ENCODE results near the gene NRG3.
A peak's percentile ranks its signal among the peaks of the same experiment; 100 is the strongest.

The NRG3 gene

DNA sequence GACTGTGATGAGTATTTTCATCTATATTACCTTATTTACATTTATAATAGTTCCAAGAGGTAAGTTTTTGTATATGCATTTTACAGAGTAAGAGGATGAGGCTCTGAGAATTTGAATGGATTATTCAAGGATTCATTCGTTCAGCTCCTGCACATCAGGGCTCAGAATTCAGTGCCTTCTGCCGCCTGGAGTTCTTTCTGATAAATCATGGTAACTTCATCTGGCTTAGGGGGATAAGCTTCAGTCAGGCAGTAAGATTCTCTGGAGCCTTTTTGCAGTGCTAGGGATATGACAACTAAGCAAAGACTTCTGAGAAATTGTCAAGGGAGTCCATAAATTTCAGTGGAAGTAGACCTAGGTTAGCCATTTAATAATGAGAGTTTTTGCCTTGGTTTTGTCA is 668.6 kb downstream of the NRG3 start:
- Mint-ChIP-seq H3K4me1 (no peaks in the 10 kb centered on the region), H3K36me3 (ENCODE audit: low read depth) (no peaks in the 10 kb centered on the region), H3K4me3 (no peak overlapping the region), H3K27me3 (ENCODE audit: low read depth) (no peaks in the 10 kb centered on the region), H3K9me3 (no peaks in the 10 kb centered on the region), H3K27ac (no peak overlapping the region)
- TF ChIP-seq, protein P1, sequence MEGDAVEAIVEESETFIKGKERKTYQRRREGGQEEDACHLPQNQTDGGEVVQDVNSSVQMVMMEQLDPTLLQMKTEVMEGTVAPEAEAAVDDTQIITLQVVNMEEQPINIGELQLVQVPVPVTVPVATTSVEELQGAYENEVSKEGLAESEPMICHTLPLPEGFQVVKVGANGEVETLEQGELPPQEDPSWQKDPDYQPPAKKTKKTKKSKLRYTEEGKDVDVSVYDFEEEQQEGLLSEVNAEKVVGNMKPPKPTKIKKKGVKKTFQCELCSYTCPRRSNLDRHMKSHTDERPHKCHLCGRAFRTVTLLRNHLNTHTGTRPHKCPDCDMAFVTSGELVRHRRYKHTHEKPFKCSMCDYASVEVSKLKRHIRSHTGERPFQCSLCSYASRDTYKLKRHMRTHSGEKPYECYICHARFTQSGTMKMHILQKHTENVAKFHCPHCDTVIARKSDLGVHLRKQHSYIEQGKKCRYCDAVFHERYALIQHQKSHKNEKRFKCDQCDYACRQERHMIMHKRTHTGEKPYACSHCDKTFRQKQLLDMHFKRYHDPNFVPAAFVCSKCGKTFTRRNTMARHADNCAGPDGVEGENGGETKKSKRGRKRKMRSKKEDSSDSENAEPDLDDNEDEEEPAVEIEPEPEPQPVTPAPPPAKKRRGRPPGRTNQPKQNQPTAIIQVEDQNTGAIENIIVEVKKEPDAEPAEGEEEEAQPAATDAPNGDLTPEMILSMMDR (IDR thresholded peaks at IDR 0.05; ENCODE audit: unreplicated experiment in 3 of 3), result no peak

DNA sequence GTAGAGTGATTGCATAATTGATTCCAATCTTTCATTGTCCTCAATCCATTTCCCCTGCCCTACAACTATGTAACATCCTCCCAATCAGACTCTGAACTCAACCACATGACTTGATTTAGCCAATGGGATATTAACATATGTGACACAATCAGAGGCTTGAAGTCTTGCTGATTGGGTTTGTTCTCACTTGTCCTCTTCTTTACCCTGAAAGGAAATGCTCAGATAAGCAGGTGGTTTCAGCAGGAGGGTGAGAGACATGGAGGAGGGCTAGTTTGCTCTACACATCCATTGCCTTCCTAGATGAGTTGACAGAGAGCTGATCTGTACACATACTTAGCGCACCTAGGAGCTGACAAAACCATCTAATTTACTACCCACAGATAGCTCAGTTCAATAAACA is 669.4 kb downstream of the NRG3 start:
- Mint-ChIP-seq H3K27me3 (ENCODE audit: low read depth) (no peaks in the 10 kb centered on the region), H3K4me1 (no peaks in the 10 kb centered on the region), H3K4me3 (no peak overlapping the region), H3K27ac (no peak overlapping the region), H3K36me3 (ENCODE audit: low read depth) (no peaks in the 10 kb centered on the region), H3K9me3 (no peaks in the 10 kb centered on the region)
- TF ChIP-seq, protein P1 (IDR thresholded peaks at IDR 0.05; ENCODE audit: unreplicated experiment in 3 of 3), result no peak

DNA sequence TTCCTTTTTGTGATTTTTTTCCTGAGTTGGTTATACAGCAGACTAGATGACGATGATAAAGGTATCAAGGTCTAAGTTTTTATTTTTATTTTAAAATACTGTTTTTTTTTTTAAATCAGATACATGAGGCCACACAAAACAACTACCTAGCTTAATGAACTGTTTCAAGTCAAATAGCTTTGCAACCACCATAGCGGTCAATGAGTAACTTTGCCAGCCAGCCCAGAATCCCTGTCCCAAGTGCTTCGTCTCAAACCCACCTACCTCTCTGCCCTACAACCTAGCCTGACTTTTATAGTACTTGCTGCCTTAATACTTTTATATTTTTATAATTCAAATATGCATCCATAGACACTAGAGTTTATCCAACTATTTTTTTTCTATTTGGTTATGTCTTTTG is 676.5 kb downstream of the NRG3 start:
- H3K9me3 Mint-ChIP-seq, result no peaks in the 10 kb centered on the region

DNA sequence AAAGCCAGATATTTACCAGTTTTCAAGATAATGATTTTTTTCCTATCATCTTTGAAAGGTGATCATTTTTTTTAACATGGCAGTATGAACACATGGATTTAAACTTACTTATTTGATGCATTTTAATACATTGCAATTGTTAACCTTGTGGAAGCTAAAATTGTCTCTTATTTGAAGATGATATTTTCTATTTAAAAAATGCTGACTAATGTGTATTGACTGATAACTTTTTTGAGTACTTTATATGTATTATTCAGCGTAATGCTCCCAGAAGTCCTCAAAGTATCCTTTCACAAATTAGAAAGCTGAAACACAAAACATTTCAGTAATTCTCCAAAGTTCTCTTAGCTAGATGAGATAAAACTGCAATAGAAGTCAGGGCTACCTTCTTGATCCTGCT is 677.3 kb downstream of the NRG3 start:
- H3K9me3 Mint-ChIP-seq, result no peaks in the 10 kb centered on the region
- no peaks in the 10 kb centered on the region for H3K27me3 Mint-ChIP-seq (ENCODE audit: low read depth)
- TF ChIP-seq, protein P1 (IDR thresholded peaks at IDR 0.05; ENCODE audit: unreplicated experiment in 3 of 3), result no peak
- peaks cover 7% of the 10 kb centered on the region for H3K4me1 Mint-ChIP-seq
- no peaks in the 10 kb centered on the region for H3K36me3 Mint-ChIP-seq (ENCODE audit: low read depth)
- peak overlapping the region in 1 of 3 experiments; percentile 83 for H3K27ac Mint-ChIP-seq
- H3K4me3 Mint-ChIP-seq, result no peak overlapping the region

More for the DNA sequence above, 676.5 kb downstream of the NRG3 start:
- Mint-ChIP-seq H3K4me3 (no peak overlapping the region), H3K36me3 (ENCODE audit: low read depth) (no peaks in the 10 kb centered on the region), H3K27me3 (ENCODE audit: low read depth) (no peaks in the 10 kb centered on the region), H3K4me1 (peaks cover 7% of the 10 kb centered on the region), H3K27ac (peak overlapping the region; percentile 69 to 83 (median 77))
- TF ChIP-seq, protein P1 (IDR thresholded peaks at IDR 0.05; ENCODE audit: unreplicated experiment in 3 of 3), result no peak

DNA sequence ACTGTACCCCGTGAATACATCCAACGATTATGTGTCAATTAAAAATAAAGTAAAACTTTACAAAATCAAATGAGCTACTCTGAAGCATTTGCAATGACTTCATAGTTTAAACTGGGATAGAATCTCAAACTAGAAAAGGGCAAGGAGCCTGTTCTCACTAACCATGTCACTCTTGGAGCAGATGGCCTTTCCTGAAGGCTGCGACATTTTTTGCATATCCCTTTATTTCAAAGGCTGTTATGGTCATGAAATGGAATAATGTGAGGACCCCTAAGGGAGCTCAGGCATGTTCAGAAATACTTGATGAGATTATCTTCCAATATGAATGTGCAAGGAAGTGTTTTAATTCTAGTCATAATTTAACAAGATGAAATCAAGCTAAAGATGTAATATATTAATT is 679.4 kb downstream of the NRG3 start:
- H3K36me3 Mint-ChIP-seq (ENCODE audit: low read depth), result no peaks in the 10 kb centered on the region
- H3K27me3 Mint-ChIP-seq (ENCODE audit: low read depth), result no peaks in the 10 kb centered on the region
- H3K4me1 Mint-ChIP-seq, result peaks cover 7% of the 10 kb centered on the region
- TF ChIP-seq, protein P1 (IDR thresholded peaks at IDR 0.05; ENCODE audit: unreplicated experiment in 3 of 3), result no peak
- no peaks in the 10 kb centered on the region for H3K9me3 Mint-ChIP-seq
- H3K27ac Mint-ChIP-seq, result no peak overlapping the region
- no peak overlapping the region for H3K4me3 Mint-ChIP-seq

DNA sequence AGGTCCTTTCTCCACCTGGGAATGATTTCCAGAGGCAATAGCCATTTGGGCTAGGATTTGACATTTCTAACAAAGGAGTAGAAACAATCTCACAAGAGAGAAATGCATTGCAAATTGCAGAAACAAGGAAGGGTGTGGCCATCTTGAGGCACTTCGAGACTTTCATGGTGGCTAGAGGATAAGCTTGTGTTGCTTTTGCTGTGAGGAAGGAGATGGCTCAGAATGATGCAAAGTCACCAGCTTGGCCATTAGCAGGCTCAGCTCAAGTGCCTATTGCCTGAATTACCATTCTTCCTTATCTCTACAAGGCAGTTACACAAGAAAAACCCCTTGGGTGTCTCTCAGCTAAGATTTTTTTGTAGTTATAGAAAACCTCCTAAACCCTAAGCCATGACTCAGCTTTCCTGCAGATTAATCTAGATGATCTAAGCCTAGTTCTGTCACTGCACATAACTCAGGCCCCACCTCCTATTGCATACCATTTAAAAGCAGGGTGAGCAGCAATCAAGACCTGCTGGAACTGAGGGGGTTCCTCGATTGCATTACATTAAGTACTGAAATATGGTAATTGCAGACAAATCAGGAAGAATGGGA is 683.1 kb downstream of the NRG3 start:
- no peaks in the 10 kb centered on the region for H3K4me1 Mint-ChIP-seq
- no peak overlapping the region for H3K4me3 Mint-ChIP-seq
- H3K36me3 Mint-ChIP-seq (ENCODE audit: low read depth), result no peaks in the 10 kb centered on the region
- no peaks in the 10 kb centered on the region for H3K9me3 Mint-ChIP-seq
- no peaks in the 10 kb centered on the region for H3K27me3 Mint-ChIP-seq (ENCODE audit: low read depth)
- H3K27ac Mint-ChIP-seq, result no peak overlapping the region
- TF ChIP-seq, protein P1 (IDR thresholded peaks at IDR 0.05; ENCODE audit: unreplicated experiment in 3 of 3), result no peak
